GM18861 (cell line): ENCODE data around the gene HSPG2.
"Not testable (repeated sequence)": the region's sequence is repeated elsewhere in the genome, so short reads cannot be mapped to it uniquely, and the experiment has no call there.

Experiments used
- ATAC-seq: cut with Tn5 transposase; IDR thresholded peaks from one replicate; pipeline ENCODE4 v1.9.1; 2021; ENCODE audit not compliant: unreplicated experiment

Gene HSPG2

GRCh38 chr1:21956720-21957552, 19.8 kb upstream of the HSPG2 start:
- ATAC-seq = no peak

GRCh38 chr1:21955501-21956281, 18.6 kb upstream of the HSPG2 start:
- no peak for ATAC-seq

- ATAC-seq = no peak
Measured at GRCh38 chr1:21955058-21955457, 17.9 kb upstream of the HSPG2 start.

GRCh38 chr1:21952786-21953520, 15.8 kb upstream of the HSPG2 start:
- no peak for ATAC-seq

- no peak for ATAC-seq
Measured at GRCh38 chr1:21951226-21951870, 14.2 kb upstream of the HSPG2 start.

GRCh38 chr1:21950734-21951133, 13.6 kb upstream of the HSPG2 start:
- no peak for ATAC-seq

- no peak for ATAC-seq
Measured at GRCh38 chr1:21946836-21947587, 9.9 kb upstream of the HSPG2 start.

- ATAC-seq = no peak
Measured at GRCh38 chr1:21944733-21945073, 7.6 kb upstream of the HSPG2 start.

- not testable (repeated sequence) for ATAC-seq
Measured at GRCh38 chr1:21942959-21943640, 6.0 kb upstream of the HSPG2 start.

- no peak for ATAC-seq
Measured at GRCh38 chr1:21942464-21942863, 5.4 kb upstream of the HSPG2 start.

- no peak for ATAC-seq
Measured at GRCh38 chr1:21941370-21941769, 4.3 kb upstream of the HSPG2 start.

GRCh38 chr1:21940492-21940891, 3.4 kb upstream of the HSPG2 start:
- no peak for ATAC-seq

GRCh38 chr1:21939650-21940374, 2.7 kb upstream of the HSPG2 start:
- no peak for ATAC-seq

- ATAC-seq = no peak
Measured at GRCh38 chr1:21938732-21939538, 1.8 kb upstream of the HSPG2 start.

GRCh38 chr1:21937372-21938121, 437 bp upstream of the HSPG2 start:
- no peak for ATAC-seq

GRCh38 chr1:21936366-21937031, 611 bp downstream of the HSPG2 start:
- ATAC-seq = no peak

GRCh38 chr1:21935891-21936365, 1.2 kb downstream of the HSPG2 start:
- no peak for ATAC-seq
